Inferior parietal cortex (tissue), 1 donor: ENCODE measurements around the gene FOXP3.

Experiments
- DNase-seq: peaks from one replicate; pipeline ENCODE4 v3.0.0-alpha.2; 2016; ENCODE audit errors: extremely low spot score

FOXP3 gene

DNA sequence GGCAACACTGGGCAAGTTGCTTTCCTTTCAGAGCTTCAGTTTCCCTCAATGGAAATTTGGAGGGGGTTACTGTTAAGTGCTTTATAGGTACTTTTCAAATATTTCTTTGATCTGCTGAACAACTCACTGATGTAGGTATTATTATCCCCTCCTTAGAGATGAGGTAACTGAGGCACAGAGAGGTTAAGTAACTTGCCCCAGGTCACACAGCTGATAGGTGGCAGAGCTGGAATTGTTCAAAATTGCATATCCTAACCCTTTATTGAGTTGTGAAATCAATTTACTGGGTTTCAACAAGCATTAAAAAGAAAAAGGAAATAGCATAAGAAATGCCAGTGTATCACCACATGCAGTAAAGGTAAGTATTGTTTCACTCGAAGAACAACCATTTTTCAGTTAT, 11.7 kb upstream of the FOXP3 start:
- no peak for DNase-seq

DNA sequence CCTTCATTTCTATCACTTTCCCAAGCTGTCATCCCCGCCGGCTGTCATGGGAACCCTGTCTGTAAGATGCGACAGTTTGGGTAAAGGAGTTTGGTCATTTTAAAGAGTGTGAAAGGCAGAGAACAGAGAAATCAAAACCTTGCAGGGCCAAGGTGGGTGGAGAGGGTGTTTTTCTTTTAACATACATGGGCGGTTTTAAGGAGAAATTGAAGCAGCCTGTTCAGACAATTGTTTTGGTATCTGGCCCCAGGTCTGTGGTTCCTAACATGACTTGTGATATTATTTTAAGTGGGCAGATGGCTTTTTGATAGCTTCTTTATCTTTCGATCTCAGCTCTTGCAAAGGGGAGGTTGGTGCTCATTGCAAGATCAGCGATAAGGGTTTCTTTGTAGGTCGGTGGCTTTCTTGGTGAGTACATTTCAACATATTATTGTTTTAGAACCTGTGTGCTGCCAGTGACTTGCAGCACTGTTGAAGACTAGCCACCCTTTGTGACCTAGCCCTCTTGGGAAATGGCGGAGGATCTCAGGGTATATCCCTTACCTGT, 8.7 kb upstream of the FOXP3 start:
- no peak for DNase-seq

- DNase-seq, result no peak
These were observed 7.9 kb upstream of the FOXP3 start for GRCh38 chrX:49272421-49272820.

DNA sequence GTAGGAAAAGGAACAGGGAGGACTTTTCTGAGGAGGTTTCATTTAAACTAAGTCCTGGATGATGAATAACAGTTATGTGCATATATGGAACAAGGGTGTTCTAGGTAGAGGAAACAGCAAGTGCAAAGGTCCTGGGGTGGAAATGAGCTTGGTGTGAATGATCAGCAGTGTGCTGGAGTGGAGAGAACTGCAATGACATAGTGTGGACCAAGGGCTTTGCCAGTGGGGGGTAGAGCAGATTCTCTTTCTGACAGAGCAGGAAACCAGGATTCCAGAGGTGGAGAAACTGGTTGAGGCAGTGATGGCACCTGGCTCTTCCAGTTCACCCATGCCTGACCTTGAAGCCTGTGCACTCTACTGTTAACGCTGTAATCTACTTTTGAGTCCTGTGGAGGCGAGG, 6.8 kb upstream of the FOXP3 start:
- DNase-seq, result no peak

DNA sequence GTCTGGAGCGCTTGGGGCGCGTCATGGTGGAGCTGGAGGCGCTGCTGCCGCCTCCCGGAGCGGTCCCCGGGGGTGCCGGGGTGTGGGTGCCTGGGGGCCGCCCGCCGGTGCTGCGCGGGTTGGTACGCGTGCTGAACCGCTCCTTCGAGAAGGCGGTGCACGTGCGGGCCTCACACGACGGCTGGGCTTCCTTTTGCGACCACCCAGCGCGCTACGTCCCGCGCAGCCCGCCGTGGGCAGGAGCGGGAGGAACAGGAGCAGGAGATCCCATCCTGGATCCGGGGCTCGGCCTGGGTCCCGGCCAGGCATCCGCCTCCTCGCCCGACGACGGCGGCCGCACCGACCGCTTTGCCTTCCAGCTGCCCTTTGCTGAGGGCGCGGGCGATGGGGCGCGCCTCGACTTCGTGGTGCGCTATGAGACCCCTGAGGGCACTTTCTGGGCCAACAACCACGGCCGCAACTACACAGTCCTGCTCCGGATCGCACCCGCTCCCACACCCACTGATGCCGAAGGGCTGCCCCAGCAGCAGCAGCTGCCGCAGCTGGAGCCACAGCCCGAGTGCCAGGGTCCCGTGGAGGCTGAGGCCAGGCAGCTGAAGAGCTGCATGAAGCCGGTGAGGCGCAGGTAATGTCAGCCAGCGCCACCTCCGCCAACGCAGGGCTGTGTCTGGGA, 5.9 kb upstream of the FOXP3 start:
- no peak for DNase-seq

- no peak for DNase-seq
These were observed 5.3 kb upstream of the FOXP3 start, which contains the start of gene PPP1R3F for GRCh38 chrX:49269767-49270248. Gene PPP1R3F (plus strand): TSS chrX:49269793. CDS start chrX:49269870, 77 bp downstream.

GRCh38 chrX:49269010-49269766, 4.7 kb upstream of the FOXP3 start:
- peak; percentile 94 for DNase-seq

DNA sequence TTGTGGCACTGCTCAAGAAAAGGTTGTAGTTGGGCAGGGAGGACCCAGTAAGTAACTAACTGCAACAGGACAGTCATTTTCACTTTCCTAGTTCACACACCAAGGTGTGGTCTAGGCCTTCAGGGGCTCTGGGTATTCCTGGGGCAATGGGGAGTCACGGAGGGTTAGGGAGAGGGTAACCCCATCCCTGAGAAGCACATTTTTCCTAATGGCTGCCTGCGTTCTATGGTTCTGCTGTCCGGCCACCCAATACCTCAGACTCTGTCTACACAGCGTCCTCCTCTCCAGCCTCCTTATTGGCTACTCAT, 4.1 kb upstream of the FOXP3 start:
- no peak for DNase-seq

- DNase-seq, result no peak
These were observed 2.3 kb upstream of the FOXP3 start for GRCh38 chrX:49266523-49267445.

GRCh38 chrX:49263631-49264030, 879 bp downstream of the FOXP3 start:
- DNase-seq, result no peak

- no peak for DNase-seq
These were observed 1.9 kb downstream of the FOXP3 start for GRCh38 chrX:49262603-49263002.

GRCh38 chrX:49260221-49260985, 4.1 kb downstream of the FOXP3 start:
- no peak for DNase-seq

- no peak for DNase-seq
These were observed 5.8 kb downstream of the FOXP3 start for GRCh38 chrX:49258749-49259124.

GRCh38 chrX:49257846-49258748, 6.4 kb downstream of the FOXP3 start:
- DNase-seq, result no peak

- DNase-seq, result no peak
These were observed 7.3 kb downstream of the FOXP3 start for GRCh38 chrX:49257074-49257790.

DNA sequence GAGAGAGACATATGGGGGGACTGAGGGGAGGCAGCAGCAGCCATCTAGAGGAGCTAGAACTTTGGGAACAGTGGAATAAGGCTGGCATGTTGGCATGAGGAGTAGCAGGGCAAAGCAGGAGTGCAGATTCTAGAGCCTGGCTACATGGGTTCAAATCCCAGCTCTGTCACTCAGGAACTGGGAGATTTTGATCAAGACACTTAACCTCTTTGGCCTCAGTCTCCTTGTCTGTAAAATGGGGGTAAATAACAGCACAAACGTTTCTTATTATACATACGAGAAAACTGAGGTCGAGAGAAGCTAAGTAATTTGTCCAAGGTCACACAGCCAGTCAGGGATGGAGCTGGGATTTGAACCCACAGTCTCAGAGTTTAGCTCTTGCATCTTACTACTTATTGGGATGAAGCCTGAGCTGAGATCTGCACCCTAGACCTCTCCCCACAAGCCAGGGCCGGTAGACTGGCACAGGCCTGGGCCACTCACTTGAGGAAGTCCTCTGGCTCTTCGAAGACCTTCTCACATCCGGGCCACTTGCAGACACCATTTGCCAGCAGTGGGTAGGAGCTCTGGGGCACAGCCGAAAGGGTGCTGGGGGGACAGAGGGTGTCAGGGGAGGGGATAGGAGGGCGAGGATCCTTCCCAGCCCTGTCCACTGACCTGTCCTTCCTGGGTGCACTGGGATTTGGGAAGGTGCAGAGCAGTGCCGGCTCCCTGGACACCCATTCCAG, 8.1 kb downstream of the FOXP3 start:
- DNase-seq, result no peak

- no peak for DNase-seq
These were observed 9.9 kb downstream of the FOXP3 start for GRCh38 chrX:49254639-49255038.

DNA sequence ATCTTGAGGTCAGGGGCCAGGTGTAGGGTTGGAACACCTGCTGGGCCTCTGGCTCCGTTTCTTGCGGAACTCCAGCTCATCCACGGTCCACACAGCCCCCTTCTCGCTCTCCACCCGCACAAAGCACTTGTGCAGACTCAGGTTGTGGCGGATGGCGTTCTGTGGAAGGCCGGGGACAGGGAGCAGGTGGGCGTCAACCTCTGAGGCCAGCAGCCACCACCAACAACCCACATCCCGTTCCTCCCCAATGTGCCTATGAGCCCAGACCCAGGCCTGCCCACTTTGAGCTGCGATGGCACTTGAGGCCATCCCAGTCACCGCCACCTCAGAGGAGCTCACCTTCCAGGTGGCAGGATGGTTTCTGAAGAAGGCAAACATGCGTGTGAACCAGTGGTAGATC, 13.2 kb downstream of the FOXP3 start:
- DNase-seq, result no peak

DNA sequence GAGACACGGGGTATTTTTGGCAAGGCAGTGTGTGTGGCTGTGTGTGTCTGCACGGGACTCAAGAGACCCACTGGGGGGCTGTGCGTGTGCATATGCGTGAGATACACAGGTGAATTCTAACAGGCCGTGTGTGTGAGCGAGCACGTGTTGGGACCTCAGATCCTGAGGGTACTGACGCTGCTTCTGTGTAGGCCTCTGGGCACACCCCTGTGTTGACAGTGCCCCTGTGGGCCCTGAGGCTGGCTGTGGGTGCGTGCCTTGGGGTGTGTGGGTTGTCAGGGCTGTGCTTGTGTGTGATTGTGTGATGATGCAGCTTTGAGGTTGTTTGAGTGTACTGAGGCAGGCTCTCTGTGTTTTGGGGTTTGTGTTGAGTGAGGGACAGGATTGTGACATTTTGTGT, 13.9 kb downstream of the FOXP3 start:
- DNase-seq, result no peak
